Measurements from ENCODE around the gene CEP70.
"Not testable (repeated sequence)": the region's sequence is repeated elsewhere in the genome, so short reads cannot be mapped to it uniquely, and the experiment has no call there.

CEP70 gene, protein sequence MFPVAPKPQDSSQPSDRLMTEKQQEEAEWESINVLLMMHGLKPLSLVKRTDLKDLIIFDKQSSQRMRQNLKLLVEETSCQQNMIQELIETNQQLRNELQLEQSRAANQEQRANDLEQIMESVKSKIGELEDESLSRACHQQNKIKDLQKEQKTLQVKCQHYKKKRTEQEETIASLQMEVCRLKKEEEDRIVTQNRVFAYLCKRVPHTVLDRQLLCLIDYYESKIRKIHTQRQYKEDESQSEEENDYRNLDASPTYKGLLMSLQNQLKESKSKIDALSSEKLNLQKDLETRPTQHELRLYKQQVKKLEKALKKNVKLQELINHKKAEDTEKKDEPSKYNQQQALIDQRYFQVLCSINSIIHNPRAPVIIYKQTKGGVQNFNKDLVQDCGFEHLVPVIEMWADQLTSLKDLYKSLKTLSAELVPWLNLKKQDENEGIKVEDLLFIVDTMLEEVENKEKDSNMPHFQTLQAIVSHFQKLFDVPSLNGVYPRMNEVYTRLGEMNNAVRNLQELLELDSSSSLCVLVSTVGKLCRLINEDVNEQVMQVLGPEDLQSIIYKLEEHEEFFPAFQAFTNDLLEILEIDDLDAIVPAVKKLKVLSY
- total RNA-seq, result 11.8 reads per million, percentile 35 among the genes with 10 or more reads in this experiment

DNA sequence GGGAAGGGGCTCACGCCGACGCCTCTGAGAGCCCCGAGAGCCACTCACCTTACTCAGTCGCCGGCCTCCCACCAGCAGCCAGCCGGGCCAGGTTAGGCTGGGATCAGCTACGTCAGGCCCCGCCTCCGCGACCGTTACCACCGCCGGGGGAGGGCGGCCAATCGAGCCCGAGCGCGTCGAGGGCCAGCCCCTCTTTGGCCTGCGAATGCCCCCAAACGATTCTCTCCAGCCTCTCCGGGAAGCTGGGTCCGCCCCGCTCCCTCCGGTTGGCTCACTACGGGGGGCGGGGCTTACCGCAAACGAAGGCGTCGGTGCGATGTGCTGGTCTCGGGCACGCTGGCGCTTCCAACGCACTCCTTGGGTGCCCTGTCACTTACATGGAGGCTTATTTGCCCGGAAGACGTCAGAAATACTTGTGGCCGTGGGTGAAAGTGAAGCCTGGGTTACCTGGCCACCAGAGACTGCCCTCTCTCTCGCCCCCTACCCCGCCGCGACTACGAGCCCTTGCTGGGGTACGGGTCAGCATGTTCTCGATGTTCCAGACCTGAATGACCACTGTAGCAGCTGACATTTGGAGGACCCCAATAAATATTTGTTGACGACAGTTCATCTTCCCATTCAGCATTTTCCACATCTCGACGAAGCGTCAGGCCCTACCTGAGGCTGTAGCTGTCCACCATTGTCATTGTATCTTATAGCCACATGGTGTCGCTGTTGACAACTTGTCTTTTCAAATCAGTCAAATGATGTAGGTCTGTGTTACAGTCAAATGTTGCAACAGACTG lies at the start of gene CEP70:
Gene CEP70, minus strand, starts transcription at position 111 of the 785 bp plus-strand sequence. CDS start 21,333 bp downstream, outside the sequence.
- peak; percentile 86 for DNase-seq

DNA sequence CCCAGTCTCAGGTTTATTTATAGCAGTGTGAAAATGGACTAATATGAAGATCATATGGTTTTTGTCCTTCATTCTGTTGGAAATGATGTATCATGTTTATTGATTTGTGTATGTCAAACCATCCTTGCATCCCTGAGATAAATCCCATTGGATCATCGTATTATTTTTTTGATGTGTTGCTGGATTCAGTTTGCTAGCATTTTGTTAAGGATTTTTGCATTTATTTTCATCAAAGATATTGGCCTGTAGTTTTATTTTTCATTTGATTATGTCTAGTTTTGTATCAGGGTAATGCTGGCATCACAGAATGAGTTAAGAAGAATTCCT lies 48.8 kb upstream of the CEP70 start:
- no peak for DNase-seq

DNA sequence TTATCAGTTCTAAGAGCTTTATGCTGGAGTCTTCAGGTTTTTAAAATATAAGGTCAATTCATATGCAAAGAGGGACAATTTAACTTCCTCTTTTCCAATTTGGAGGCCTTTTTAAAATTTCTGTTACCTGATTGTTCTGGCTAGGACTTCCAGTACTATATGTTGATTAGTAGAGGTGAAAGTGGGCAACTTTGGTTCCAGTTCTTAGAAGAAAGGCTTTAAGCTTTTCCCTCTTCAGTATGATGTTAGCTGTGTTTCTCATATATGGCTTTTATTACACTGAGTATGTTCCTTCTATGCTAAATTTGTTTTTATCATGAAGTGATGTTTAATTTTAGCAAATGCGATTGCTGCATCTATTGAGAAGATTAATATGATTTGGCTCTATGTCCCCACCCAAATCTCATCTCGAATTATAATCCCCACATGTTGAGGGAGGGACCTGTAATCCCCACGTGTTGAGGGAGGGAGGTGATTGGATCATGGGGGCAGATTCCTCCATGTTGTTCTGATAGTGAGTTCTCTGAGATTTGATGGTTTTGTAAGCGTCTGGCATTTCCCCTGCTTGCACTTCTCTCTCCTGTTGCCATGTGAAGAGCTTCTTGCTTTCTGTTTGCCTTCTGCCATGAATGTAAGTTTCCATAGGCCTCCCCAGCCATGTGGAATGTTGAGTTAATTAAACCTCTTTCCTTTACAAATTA lies 48.3 kb upstream of the CEP70 start:
- no peak for DNase-seq

DNA sequence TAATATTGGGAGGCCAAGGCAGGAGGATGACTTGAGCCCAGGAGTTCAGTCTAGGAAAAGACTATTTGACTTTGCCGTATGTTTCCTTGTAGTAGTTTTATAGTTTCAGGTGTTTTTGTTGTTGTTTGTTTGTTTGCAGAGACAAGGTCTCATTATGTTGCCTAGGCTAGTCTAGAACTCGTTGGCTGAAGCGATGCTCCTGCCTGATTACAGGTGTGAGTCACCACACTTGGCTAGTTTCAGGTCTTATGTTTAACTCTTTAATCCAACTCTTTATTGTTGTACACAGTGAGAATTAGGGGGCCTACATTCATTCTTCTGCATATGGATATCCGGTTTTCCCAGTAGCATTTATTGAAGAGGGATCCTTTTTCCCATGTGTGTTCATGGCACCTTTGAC lies 46.5 kb upstream of the CEP70 start:
- no peak for DNase-seq

DNA sequence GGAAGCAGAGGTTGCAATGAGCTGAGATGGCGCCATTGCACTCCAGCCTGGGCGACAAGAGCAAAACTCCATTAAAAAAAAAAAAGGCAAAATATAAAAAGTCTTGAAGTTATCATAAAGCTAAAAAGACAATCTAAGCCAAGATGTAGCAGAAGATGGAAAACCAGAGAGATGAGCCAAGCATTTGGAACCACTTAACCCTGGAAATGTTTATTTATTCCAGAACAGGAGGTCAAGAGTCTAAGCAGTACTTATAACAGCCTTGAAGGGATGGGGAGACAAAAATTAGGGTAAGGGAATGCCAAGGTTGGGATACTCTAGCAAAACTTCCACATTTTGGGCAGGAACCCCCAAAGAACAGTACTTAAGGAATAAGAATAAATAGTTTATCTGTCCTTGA lies 44.6 kb upstream of the CEP70 start:
- no peak for DNase-seq

DNA sequence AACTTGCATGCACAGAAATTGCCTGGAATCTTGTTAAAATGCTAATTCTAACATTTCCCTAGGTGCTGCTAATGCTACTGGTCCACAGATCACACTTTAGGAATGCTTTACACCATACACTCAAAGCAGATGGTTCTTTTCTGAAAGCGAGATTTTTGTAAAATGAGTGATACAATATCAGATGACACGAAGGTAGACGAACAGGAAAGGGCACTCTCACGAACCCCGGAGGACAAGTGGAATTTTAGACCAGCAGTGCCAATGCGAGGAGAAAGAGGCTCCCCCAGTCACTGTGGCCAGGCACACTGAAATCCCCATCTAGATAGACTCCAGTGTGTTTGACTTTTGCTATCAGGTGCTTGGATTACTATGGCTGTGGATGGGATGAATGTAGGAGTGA lies 35.5 kb upstream of the CEP70 start:
- no peak for DNase-seq

DNA sequence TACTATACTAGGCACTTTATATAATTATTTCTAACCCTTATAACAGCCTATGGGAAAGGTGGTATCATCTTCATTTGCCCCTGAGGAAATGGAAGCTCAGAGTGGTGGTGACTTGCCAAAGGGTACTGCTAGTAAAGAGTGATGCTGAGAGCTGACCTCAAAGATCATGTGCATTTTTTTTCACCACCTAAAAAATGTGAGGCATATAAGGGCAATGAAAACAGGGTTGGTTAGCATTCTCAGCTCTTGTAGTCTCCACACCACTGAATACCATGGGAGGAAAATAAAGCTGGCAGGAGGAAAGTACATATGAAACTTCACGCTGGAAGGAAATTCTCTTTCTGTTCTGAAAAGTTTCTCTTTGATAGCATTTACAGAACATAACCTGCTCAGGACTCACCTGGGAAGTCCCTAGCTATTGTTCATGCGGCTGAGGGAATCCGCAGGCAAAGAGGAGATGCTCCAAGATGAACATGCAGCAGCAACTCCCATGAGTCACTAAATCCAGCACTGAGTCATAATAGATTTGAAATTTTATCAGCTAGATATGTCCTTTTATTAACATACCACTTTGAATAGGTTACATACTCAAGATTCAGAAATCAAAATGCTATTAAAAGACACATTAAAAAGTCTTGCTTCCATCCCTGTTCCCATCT lies 31.8 kb upstream of the CEP70 start:
- DNase-seq, result no peak

DNA sequence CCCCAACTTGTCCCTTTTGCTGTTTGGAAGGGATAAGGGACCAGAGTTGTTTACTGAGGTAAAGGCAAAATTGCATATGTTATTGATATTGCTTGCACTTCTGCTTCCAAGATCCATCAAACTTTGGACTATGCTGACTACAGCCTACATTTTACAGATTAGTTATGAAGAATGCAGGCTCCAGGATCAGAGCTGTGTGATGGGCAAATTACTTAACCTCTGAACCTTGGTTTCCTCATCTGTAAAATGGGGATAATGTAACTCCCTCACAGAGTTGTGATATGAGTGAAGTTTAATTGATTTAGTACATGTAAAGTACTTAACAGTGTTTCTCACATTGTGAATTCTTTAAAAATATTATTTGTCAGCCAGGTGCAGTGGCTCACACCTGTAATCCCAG lies 30.5 kb upstream of the CEP70 start:
- DNase-seq, result no peak

DNA sequence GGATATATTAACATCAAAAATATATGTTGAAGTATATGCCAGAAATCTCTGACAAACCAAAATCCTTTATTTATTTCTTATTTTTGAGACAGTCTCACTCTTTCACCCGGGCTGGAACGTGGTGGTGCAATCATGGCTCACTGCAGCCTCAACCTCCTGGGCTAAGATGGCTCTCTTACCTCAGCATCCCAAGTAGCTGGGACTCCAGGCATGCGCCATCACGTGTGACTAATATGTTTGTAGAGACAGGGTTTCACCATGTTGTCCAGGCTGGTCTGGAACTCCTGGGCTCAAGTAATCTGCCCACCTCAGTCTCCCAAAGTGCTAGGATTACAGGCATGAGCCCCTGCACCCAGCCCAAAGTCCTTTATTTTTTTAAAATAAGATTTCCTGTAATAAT lies 26.4 kb upstream of the CEP70 start:
- DNase-seq, result no peak

DNA sequence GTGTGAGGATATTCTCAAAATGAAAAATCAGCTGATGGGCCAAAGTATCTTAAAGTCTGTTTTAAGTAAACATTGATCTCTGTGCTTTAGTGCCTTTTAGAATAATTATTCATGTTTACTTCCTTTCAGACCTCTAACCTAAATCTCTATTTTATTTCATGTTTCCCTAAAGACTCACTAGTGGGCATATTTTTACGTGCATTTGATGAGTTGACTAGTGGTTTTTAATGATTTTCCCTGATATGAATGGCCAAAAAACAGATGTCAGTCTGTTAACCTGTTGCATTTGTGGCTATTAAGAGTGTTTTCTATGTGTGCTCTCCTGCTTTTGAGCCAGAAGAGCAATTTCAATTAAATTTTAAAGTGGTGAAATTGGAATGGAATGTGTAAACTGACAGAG lies 21.4 kb upstream of the CEP70 start:
- no peak for DNase-seq

DNA sequence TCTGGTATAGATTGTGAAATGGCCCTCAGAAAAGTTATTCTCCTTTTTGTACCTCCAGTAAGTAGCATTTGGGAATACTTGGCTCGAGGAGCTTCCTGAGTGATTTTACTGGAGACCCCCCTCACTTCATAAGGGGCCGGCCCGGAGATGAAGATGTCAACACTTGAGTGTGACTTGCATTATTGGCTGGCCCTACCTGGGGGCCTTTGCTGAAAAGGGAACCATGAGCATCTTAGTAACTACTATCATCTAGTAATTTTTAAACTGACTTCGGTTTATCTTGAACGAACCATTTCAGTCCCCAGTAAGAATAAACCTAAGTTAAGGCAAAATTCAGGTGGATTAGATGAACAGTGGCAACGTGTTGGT lies 15.8 kb upstream of the CEP70 start:
- DNase-seq, result no peak

DNA sequence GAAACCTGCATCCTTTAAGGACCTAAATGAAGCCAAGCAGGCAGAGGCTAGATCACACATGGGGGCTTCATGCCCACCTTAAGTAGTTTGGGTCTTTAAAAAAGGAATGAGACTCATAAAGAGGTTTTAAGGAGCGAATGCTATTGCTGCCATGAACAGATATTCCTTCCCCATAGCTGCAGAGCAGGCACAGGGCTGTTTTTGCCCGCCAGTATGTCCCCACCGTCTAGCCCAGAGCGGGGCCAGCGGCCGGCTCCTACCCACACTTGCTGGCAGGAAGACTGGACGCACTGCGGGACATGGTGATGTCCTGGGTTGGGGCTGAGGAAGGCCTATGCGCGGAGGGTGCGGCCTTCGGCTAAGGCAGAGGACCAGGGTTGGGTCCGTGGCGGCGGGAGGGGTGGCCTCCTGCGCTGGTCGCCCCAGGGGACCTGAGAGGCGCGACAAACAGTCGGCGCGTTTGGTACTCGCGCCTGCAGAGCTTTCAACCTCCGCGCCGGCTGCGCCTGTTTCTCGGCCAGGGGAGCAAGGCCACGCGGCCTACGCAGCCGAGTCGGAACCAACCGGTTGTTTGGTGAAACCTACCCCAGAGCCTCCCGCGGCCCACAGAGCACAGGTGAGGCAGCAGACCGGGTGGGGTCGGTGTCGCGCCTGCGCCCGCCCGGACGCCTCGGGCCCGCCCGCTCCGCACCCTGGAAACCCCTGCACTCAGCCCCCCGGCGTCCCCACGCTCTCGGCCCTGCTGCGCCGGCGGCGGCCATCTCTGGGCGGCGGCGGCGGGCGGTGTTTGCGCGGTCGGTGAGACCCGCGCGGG lies 14.5 kb upstream of the CEP70 start, which contains the start of gene FAIM:
Gene FAIM, plus strand, starts transcription at position 450 of the 814 bp plus-strand sequence. CDS start 10,956 bp downstream, outside the sequence.
- DNase-seq, result peak; percentile 41

DNA sequence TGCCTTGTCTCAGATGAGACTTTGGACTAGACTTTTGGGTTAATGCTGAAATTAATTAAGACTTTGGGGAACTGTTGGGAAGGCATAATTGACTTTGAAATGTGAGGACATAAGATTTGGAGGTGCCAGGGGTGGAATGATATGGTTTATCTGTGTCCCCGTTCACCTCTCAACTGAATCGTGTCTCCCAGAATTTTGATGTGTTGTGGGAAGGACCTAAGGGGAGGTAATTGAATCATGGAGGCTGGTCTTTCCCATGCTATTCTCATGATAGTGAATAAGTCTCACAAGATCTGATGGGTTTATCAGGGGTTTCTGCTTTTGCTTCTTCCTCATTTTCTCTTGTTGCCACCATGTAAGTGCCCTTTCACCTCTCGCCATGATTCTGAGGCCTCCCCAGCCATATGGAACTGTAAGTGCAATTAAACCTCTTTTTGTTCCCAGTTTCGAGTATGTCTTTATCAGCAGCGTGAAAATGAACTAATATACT lies 10.1 kb upstream of the CEP70 start:
- not testable (repeated sequence) for DNase-seq

DNA sequence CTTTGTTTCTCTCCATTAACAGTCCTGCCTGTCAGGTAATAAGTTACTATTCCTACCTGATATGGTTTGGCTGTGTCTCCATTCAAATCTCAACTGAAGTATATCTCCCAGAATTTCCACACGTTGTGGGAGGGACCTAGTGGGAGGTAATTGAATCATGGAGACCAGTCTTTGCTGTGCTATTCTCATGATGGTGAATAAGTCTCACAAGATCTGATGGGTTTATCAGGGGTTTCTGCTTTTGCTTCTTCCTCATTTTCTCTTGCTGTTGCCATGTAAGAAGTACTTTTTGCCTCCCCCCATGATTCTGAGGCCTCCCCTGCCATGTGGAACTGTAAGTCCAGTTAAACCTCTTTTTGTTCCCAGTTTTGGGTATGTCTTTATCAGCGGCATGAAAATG lies 7.6 kb upstream of the CEP70 start:
- DNase-seq, result not testable (repeated sequence)

DNA sequence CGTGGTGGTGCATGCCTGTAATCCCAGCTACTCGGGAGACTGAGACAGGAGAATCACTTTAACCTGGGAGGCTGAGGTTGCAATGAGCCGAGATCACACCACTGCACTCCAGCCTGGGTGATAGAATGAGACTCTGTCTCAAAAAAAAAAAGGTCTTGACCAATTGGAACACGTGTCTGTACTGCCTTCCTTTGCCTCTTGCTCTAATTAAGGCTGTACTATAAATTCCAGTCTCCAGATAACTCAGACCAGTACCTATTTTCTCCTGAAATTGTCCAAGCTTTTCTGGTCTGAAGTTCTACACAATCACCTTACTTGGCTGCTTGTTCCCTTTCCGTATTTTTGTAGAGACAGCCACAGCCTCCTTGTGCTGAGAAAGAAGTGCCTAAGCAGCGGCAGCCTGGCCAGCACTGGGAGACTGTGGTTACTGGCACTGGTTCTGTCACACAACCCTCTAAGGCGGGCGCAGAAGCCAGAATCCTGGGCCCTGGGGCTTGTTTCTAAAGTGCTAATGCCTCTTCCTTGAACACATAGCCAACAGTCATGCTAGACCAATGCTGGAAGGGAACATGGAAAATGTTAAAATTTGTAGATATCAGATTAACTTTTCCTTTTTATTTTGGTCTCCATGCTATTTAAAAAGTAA lies 6.2 kb upstream of the CEP70 start:
- DNase-seq, result no peak

DNA sequence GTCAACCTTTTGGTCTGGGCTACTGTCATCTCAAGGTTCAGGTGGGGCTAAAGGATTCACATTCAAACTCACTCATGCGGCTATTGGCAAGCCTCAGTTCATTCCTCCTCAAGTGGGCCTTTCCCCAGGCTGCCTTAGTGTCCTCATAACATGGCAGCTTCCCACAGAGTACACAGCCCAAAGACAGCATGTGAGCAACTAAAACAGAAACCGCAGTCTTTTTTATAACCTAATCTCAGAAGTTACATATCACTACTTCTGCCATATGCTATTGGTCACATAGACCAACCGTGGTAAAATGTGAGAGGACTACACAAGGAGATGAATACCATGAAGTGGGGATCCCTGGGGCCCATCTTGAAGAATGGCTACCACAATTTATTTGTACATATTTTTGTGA lies 4.5 kb upstream of the CEP70 start:
- DNase-seq, result no peak

DNA sequence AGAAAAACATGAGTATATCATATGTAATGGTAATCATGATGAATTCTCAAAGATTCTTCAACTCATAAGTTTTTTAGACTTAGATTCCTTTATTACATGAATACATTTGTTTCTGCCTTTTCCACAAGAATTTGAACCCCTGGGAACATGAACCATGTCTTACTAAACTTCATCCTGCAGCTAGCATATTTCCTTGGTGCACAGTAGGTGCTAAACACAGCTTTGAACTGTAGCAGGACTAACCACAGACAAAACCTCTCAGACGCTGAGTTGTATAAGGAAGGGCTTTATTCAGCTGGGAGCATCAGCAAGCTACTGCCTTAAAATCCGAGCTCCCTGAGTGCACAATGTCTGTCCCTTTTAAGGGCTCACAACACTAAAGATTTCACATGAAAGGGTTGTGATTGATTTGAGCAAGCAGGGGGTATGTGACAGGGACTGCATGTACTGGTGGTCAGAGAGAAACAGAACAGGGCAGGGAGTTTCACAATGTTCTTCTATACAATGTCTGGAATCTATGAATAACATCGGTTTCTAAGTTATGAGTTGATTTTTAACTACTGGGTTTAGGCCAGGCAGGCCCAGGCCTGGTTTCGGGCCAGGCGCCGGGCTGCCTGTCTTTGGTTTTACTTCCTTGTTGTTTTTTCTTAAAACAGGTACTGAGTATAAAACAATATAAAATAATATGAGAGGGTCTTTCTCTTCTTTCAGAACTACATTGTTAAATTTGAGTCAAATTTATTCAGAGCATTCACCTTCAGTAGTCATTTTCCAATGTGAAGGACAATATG lies 3.3 kb upstream of the CEP70 start:
- not testable (repeated sequence) for DNase-seq

DNA sequence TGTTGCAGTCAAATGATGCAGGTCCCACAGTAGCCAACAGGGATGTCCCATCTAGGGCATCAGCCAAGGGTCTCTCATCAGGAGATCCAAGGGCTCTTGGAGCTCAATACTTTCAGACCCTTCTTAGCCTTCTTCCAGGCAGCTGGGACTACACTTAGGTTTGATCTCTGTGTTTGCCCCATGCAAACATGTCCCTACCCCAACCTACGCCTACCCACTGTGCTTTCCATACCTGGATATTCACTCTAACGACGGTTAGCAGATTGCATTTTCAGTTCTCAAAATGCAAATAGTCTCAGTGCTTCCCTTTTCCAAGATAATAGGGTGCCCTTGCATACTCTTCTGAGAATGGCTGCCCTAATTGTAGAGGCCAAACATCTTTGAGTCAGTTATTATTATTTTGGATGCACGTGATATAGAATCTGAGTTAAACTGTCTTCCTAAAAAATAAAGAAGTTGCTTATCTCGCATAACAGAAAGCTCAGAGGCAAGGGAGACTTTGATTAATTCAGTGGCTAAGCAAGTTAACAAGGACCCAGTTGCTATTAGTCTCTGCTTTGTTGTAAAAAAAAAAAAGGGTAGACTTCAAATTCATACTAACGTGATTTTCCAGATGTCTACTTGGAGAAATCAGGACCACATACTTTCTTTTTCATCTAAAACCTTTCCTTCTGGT lies 1.0 kb upstream of the CEP70 start:
- no peak for DNase-seq

DNA sequence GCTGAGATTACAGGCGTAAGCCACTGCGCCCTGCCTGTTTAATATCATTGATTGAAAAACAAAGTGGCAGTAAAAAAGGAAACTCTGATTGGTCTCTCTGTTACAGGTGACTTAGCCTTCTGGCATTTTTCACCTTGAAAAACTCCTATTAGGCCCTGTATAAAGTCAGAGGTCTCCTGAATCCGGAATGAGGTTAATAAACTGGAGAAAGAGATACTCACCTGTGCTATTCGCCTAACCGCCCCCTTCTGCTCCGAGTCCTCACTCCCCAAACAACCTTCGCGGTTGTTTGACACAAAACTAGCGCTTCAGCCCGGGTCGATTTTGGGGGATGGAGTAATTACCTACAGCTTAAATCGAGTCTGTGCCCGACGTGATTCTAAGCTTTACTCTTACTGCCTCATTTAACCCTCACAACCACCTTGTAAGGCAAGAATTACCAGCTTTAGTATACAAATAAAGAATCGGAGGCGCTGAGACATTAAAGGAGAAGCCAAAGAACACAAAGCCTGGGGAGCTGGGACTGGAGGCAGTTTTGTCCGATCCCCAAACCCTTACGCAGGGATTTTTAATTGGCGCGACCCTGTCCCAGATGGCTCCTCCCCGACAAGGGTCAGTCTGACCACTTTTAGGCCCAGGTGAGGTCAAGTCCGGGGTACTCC lies 441 bp downstream of the CEP70 start:
- no peak for DNase-seq

All from effector CD4-positive, alpha-beta T cell (primary cell).